ENCODE data around the gene EPN1.

The EPN1 gene

DNA sequence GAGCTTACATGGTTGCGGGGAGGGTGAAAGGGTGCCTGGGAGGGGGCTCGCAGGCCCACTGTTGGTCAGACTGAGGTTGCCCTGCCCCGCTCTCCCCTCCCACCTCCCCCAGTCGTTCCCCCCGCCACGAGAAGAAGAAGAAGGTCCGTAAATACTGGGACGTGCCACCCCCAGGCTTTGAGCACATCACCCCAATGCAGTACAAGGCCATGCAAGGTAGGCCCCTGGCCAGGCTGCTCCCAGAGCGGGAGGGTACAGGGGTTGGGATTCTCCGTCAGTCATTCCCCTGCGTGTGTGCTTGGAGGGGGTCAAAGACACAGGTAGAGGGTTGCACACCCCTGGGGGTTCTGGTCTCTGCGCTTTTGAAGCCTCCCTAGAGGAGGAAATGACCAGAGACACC, 14.6 kb upstream of the EPN1 start:
- H3K27ac ChIP-seq: no peak overlapping the region
- no peak overlapping the region for H3K9ac ChIP-seq
- no peaks in the 10 kb centered on the region for H3K36me3 ChIP-seq (ENCODE audit: control insufficient read depth, insufficient read depth, low read length)
- H3K4me2 ChIP-seq (ENCODE audit: low read length): no peak overlapping the region
- H3K4me3 ChIP-seq (ENCODE audit: low read depth, low read length): no peak overlapping the region
- H2AFZ ChIP-seq: no peak overlapping the region
- H3K9me3 ChIP-seq (ENCODE audit: control insufficient read depth, low read length): no peaks in the 10 kb centered on the region
- H3K79me2 ChIP-seq: peaks cover 89% of the 10 kb centered on the region
- no peaks in the 10 kb centered on the region for H3K27me3 ChIP-seq (ENCODE audit: control insufficient read depth, insufficient read depth, low read length)
- H3K4me1 ChIP-seq: peaks cover 23% of the 10 kb centered on the region
- TF ChIP-seq, protein P1, sequence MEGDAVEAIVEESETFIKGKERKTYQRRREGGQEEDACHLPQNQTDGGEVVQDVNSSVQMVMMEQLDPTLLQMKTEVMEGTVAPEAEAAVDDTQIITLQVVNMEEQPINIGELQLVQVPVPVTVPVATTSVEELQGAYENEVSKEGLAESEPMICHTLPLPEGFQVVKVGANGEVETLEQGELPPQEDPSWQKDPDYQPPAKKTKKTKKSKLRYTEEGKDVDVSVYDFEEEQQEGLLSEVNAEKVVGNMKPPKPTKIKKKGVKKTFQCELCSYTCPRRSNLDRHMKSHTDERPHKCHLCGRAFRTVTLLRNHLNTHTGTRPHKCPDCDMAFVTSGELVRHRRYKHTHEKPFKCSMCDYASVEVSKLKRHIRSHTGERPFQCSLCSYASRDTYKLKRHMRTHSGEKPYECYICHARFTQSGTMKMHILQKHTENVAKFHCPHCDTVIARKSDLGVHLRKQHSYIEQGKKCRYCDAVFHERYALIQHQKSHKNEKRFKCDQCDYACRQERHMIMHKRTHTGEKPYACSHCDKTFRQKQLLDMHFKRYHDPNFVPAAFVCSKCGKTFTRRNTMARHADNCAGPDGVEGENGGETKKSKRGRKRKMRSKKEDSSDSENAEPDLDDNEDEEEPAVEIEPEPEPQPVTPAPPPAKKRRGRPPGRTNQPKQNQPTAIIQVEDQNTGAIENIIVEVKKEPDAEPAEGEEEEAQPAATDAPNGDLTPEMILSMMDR (IDR thresholded peaks at IDR 0.05): no peak

DNA sequence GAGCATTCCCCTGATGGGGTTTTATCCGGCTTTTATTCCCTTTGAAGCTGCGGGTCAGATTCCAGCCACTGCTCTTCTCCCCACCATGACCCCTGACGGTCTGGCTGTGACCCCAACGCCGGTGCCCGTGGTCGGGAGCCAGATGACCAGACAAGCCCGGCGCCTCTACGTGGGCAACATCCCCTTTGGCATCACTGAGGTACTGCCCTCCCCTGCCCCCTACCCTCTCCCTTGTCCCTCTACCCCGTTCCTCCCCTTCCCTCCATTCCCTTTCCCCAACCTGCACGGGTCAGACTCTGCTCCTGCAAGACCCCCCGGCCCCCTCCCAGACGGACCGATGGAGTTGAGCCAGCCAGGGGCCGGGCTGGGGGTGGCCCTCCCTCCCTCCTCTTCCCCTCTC, 14.0 kb upstream of the EPN1 start:
- H2AFZ ChIP-seq: no peak overlapping the region
- H3K9me3 ChIP-seq (ENCODE audit: control insufficient read depth, low read length): no peaks in the 10 kb centered on the region
- H3K27ac ChIP-seq: no peak overlapping the region
- TF ChIP-seq, protein P1 (IDR thresholded peaks at IDR 0.05): no peak
- peaks cover 23% of the 10 kb centered on the region for H3K4me1 ChIP-seq
- no peak overlapping the region for H3K4me2 ChIP-seq (ENCODE audit: low read length)
- no peaks in the 10 kb centered on the region for H3K36me3 ChIP-seq (ENCODE audit: control insufficient read depth, insufficient read depth, low read length)
- no peak overlapping the region for H3K9ac ChIP-seq
- no peak overlapping the region for H3K4me3 ChIP-seq (ENCODE audit: low read depth, low read length)
- H3K27me3 ChIP-seq (ENCODE audit: control insufficient read depth, insufficient read depth, low read length): no peaks in the 10 kb centered on the region
- H3K79me2 ChIP-seq: peaks cover 89% of the 10 kb centered on the region

DNA sequence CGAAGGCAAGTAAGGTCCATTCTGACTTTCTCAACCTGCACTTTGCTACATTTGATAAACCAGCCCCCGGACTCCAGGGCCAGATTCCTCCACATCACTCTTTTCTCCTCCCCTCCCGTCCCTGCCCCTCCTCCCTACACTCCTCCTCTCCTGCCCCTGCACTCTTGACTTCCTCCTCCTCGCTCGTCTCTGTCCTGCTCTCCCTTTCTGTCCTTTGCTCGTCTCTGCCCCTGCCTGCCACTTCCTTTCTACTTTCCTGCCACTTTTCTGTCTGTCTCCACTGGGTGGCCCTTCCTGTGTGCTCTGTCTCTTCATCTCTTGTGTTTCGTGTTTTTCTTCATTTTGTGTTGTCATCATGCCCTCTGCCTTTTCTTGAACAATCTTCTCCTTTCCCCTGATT, 13.2 kb upstream of the EPN1 start:
- no peak overlapping the region for H2AFZ ChIP-seq
- H3K36me3 ChIP-seq (ENCODE audit: control insufficient read depth, insufficient read depth, low read length): no peaks in the 10 kb centered on the region
- TF ChIP-seq, protein P1 (IDR thresholded peaks at IDR 0.05): no peak
- no peak overlapping the region for H3K4me2 ChIP-seq (ENCODE audit: low read length)
- no peak overlapping the region for H3K4me3 ChIP-seq (ENCODE audit: low read depth, low read length)
- no peak overlapping the region for H3K27ac ChIP-seq
- H3K9me3 ChIP-seq (ENCODE audit: control insufficient read depth, low read length): no peaks in the 10 kb centered on the region
- H3K9ac ChIP-seq: no peak overlapping the region
- no peaks in the 10 kb centered on the region for H3K27me3 ChIP-seq (ENCODE audit: control insufficient read depth, insufficient read depth, low read length)
- H3K4me1 ChIP-seq: peaks cover 14% of the 10 kb centered on the region
- peaks cover 89% of the 10 kb centered on the region for H3K79me2 ChIP-seq

DNA sequence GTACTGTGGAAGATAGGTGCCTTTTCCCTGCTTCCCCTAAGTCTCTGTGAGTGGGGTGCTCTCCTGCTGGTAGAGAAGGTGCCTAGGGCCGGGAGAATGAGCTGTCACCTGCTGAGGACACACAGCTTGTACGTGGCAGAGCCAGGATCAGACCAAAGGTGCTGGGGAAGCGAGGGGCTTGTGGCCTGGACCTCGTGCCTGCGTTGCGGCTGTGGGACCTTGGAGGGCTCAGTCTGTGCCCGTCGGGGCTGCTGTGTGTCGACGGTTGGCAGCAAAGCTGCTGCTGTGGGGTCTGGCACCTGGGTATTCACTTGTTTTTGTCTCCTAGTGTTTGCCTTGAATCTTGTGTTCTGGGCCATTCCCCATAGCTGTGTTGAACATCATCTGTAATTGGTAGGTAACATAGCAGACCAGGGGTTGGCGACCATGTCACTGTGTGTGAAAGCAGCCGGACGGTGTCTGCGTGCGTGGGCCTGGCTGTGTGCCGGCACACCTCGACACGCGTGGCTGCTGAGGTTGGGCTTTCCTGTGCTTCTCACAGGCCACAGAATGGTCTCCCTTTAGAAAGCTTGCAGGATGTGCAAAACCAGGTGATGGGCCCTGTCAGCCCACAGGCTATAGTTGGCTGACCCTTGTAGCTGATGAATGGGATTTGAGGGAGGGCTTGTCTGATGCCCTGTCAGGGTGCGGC, 11.0 kb upstream of the EPN1 start:
- Histone ChIP-seq H3K9ac (no peak overlapping the region), H3K79me2 (peaks cover 89% of the 10 kb centered on the region), H3K4me1 (peaks cover 5% of the 10 kb centered on the region), H3K4me3 (ENCODE audit: low read depth, low read length) (no peak overlapping the region), H3K27ac (no peak overlapping the region), H2AFZ (no peak overlapping the region), H3K9me3 (ENCODE audit: control insufficient read depth, low read length) (no peaks in the 10 kb centered on the region), H3K36me3 (ENCODE audit: control insufficient read depth, insufficient read depth, low read length) (no peaks in the 10 kb centered on the region), H3K4me2 (ENCODE audit: low read length) (no peak overlapping the region), H3K27me3 (ENCODE audit: control insufficient read depth, insufficient read depth, low read length) (no peaks in the 10 kb centered on the region)
- TF ChIP-seq, protein P1 (IDR thresholded peaks at IDR 0.05): no peak

All from parathyroid adenoma (tissue), 2 donors.